ENCODE data around the gene PLEKHS1.
"Not testable (repeated sequence)": the region's sequence is repeated elsewhere in the genome, so short reads cannot be mapped to it uniquely, and the experiment has no call there.

Gene PLEKHS1

GRCh38 chr10:113742466-113742865, 9.0 kb upstream of the PLEKHS1 start:
- no peak for DNase-seq

GRCh38 chr10:113743594-113743993, 7.9 kb upstream of the PLEKHS1 start:
- no peak for DNase-seq

- no peak for DNase-seq
These were observed 6.1 kb upstream of the PLEKHS1 start for GRCh38 chr10:113745374-113745773.

- DNase-seq, result no peak
These were observed 5.1 kb upstream of the PLEKHS1 start for GRCh38 chr10:113746217-113746957.

GRCh38 chr10:113752553-113752952, 1.1 kb downstream of the PLEKHS1 start:
- DNase-seq, result no peak

GRCh38 chr10:113753020-113753692, 1.7 kb downstream of the PLEKHS1 start:
- DNase-seq, result no peak

GRCh38 chr10:113754125-113754524, 2.6 kb downstream of the PLEKHS1 start:
- DNase-seq, result no peak

- no peak for DNase-seq
These were observed 3.3 kb downstream of the PLEKHS1 start for GRCh38 chr10:113754768-113755167.

- no peak for DNase-seq
These were observed 5.6 kb downstream of the PLEKHS1 start for GRCh38 chr10:113756940-113757543.

- DNase-seq, result no peak
These were observed 10.6 kb downstream of the PLEKHS1 start for GRCh38 chr10:113762083-113762482.

GRCh38 chr10:113764582-113764981, 13.1 kb downstream of the PLEKHS1 start:
- no peak for DNase-seq

- no peak for DNase-seq
These were observed 14.4 kb downstream of the PLEKHS1 start for GRCh38 chr10:113765910-113766309.

GRCh38 chr10:113767222-113767621, 15.7 kb downstream of the PLEKHS1 start:
- no peak for DNase-seq

- DNase-seq, result no peak
These were observed 18.9 kb downstream of the PLEKHS1 start for GRCh38 chr10:113770346-113770745.

GRCh38 chr10:113771131-113771530, 19.6 kb downstream of the PLEKHS1 start:
- DNase-seq, result not testable (repeated sequence)

- no peak for DNase-seq
These were observed 24.3 kb downstream of the PLEKHS1 start for GRCh38 chr10:113775686-113776294.

GRCh38 chr10:113776553-113776952, 25.1 kb downstream of the PLEKHS1 start:
- DNase-seq, result no peak

GRCh38 chr10:113780681-113781250, 29.3 kb downstream of the PLEKHS1 start:
- no peak for DNase-seq

GRCh38 chr10:113782367-113782766, 30.9 kb downstream of the PLEKHS1 start:
- DNase-seq, result no peak

- DNase-seq, result no peak
These were observed 31.7 kb downstream of the PLEKHS1 start for GRCh38 chr10:113782986-113783704.

- DNase-seq, result no peak
These were observed 37.2 kb downstream of the PLEKHS1 start for GRCh38 chr10:113788604-113789083.

- no peak for DNase-seq
These were observed 40.2 kb downstream of the PLEKHS1 start for GRCh38 chr10:113791691-113792090.
